H9 (cell line): Measurements from ENCODE around the gene PLCB1. TPM values are rescaled to one million over a fixed set of nuclear protein-coding genes. Genes with fewer than 3 reads are reported as not detected.

ENCODE experiments used
- DNase-seq: peaks from one replicate; pipeline ENCODE4 v3.0.0-alpha.2; 2017
- H2AFZ ChIP-seq: one replicate; pipeline ENCODE4 v1.6.1; 2013; ENCODE audit warnings: mild to moderate bottlenecking, low read length, control low read depth, moderate library complexity
- H2AK5ac ChIP-seq: 2 replicates; pipeline ENCODE4 v1.6.1; 2013; ENCODE audit warnings: low read length, control low read depth, mixed read lengths; ENCODE audit not compliant: insufficient read length
- H2BK120ac ChIP-seq: one replicate; pipeline ENCODE4 v1.6.1; 2013; ENCODE audit warnings: low read depth, mild to moderate bottlenecking, low read length, control low read depth, inconsistent platforms; ENCODE audit not compliant: poor library complexity, severe bottlenecking
- H2BK12ac ChIP-seq: 2 replicates; pipeline ENCODE4 v1.6.1; 2013; ENCODE audit warnings: low read length, control low read depth, mixed read lengths, low read depth; ENCODE audit not compliant: insufficient read length
- H2BK15ac ChIP-seq: 2 replicates; pipeline ENCODE4 v1.6.1; 2013; ENCODE audit warnings: low read depth, low read length, control low read depth
- H2BK20ac ChIP-seq: one replicate; pipeline ENCODE4 v1.6.1; 2013; ENCODE audit warnings: low read depth, mild to moderate bottlenecking, low read length, control low read depth, inconsistent platforms; ENCODE audit not compliant: poor library complexity, severe bottlenecking
- H2BK5ac ChIP-seq: 2 replicates; pipeline ENCODE4 v1.6.1; 2013; ENCODE audit warnings: low read length, control low read depth, mixed read lengths; ENCODE audit not compliant: insufficient read length
- H3K14ac ChIP-seq: 2 replicates; pipeline ENCODE4 v1.6.1; 2013; ENCODE audit warnings: low read length, control low read depth; ENCODE audit not compliant: insufficient read depth
- H3K18ac ChIP-seq: 2 replicates; pipeline ENCODE4 v1.6.1; 2013; ENCODE audit warnings: low read depth, mild to moderate bottlenecking, mixed read lengths, low read length, control low read depth; ENCODE audit not compliant: insufficient read length
- H3K23ac ChIP-seq: 2 replicates; pipeline ENCODE4 v1.6.1; 2013; ENCODE audit warnings: low read length, control low read depth, mixed read lengths, low read depth; ENCODE audit not compliant: insufficient read length
- H3K23me2 ChIP-seq: 2 replicates; pipeline ENCODE4 v1.6.1; 2013; ENCODE audit warnings: low read depth, mild to moderate bottlenecking, mixed read lengths, low read length, control low read depth; ENCODE audit not compliant: insufficient read length, poor library complexity, severe bottlenecking
- H3K27ac ChIP-seq: 2 replicates; pipeline ENCODE4 v1.5.1; 2013; ENCODE audit warnings: low read length, control low read depth, mixed read lengths, low read depth; ENCODE audit not compliant: insufficient read length
- H3K27me3 ChIP-seq: 2 replicates; pipeline ENCODE4 v1.6.1; 2013; ENCODE audit warnings: low read length, control low read depth, inconsistent platforms; ENCODE audit not compliant: insufficient read depth
- H3K4ac ChIP-seq: 2 replicates; pipeline ENCODE4 v1.6.1; 2013; ENCODE audit warnings: low read depth, mild to moderate bottlenecking, control low read depth, inconsistent platforms, low read length, moderate library complexity
- H3K4me1 ChIP-seq: 2 replicates; pipeline ENCODE4 v1.6.1; 2013; ENCODE audit warnings: low read length, control low read depth, inconsistent platforms; ENCODE audit not compliant: insufficient read depth
- H3K4me2 ChIP-seq: 2 replicates; pipeline ENCODE4 v1.6.1; 2013; ENCODE audit warnings: low read length, control low read depth, mixed read lengths; ENCODE audit not compliant: insufficient read length, insufficient read depth
- H3K56ac ChIP-seq: 2 replicates; pipeline ENCODE4 v1.6.1; 2013; ENCODE audit warnings: low read depth, mild to moderate bottlenecking, mixed read lengths, low read length, control low read depth; ENCODE audit not compliant: insufficient read length
- H3K79me1 ChIP-seq: 2 replicates; pipeline ENCODE4 v1.6.1; 2013; ENCODE audit warnings: low read depth, mild to moderate bottlenecking, moderate library complexity, low read length, control low read depth, inconsistent platforms; ENCODE audit not compliant: insufficient read depth, poor library complexity, severe bottlenecking
- H3K79me2 ChIP-seq: 2 replicates; pipeline ENCODE4 v1.6.1; 2013; ENCODE audit warnings: low read length, control low read depth, inconsistent platforms; ENCODE audit not compliant: insufficient read depth
- H3K9ac ChIP-seq: 2 replicates; pipeline ENCODE4 v1.6.1; 2013; ENCODE audit warnings: low read length, control low read depth, mixed read lengths; ENCODE audit not compliant: insufficient read length; ENCODE audit errors: extremely low read depth
- H3K9me3 ChIP-seq: one replicate; pipeline ENCODE4 v1.6.1; 2013; ENCODE audit warnings: low read depth, low read length, inconsistent platforms; ENCODE audit not compliant: control insufficient read depth
- H3T11ph ChIP-seq: one replicate; pipeline ENCODE4 v1.6.1; 2013; ENCODE audit warnings: mild to moderate bottlenecking, low read length, control low read depth, inconsistent platforms
- H4K20me1 ChIP-seq: one replicate; pipeline ENCODE4 v1.6.1; 2013; ENCODE audit not compliant: control insufficient read depth, insufficient read length, insufficient read depth
- H4K5ac ChIP-seq: 2 replicates; pipeline ENCODE4 v1.6.1; 2013; ENCODE audit warnings: low read depth, mild to moderate bottlenecking, mixed read lengths, low read length, control low read depth; ENCODE audit not compliant: insufficient read length
- H4K8ac ChIP-seq: replicated peaks from 2 replicates; pipeline ENCODE4 v1.6.1; 2013; ENCODE audit warnings: low read length, control low read depth, mixed read lengths, low read depth; ENCODE audit not compliant: insufficient read length
- H4K91ac ChIP-seq: 2 replicates; pipeline ENCODE4 v1.6.1; 2013; ENCODE audit warnings: low read depth, mild to moderate bottlenecking, moderate library complexity, mixed read lengths, low read length, control low read depth; ENCODE audit not compliant: insufficient read length
- H3K27ac Mint-ChIP-seq, 3 experiments: 2 replicates in 2 of 3; 3 replicates in 1 of 3; pipeline ENCODE4 v1.8.0; 2020 to 2021; ENCODE audit warnings: mixed read lengths in 3 of 3, mild to moderate bottlenecking in 1 of 3, moderate library complexity in 1 of 3
- H3K27me3 Mint-ChIP-seq: 2 replicates; pipeline ENCODE4 v1.8.0; 2021; ENCODE audit warnings: low read depth, mild to moderate bottlenecking, moderate library complexity, mixed read lengths
- H3K36me3 Mint-ChIP-seq, 3 experiments: 2 replicates in 2 of 3; 3 replicates in 1 of 3; pipeline ENCODE4 v1.8.0; 2020 to 2021; ENCODE audit warnings: low read depth in 3 of 3, mixed read lengths in 3 of 3; ENCODE audit not compliant: insufficient read depth in 1 of 3
- H3K4me1 Mint-ChIP-seq, 2 experiments: 2 replicates each; pipeline ENCODE4 v1.8.0; 2020; ENCODE audit warnings: mixed read lengths in 2 of 2
- H3K4me3 Mint-ChIP-seq, 2 experiments: 2 replicates in 1 of 2; 3 replicates in 1 of 2; pipeline ENCODE4 v1.8.0; 2020 to 2021; ENCODE audit warnings: mild to moderate bottlenecking in 2 of 2, mixed read lengths in 2 of 2, moderate library complexity in 1 of 2
- H3K9me3 Mint-ChIP-seq, 2 experiments: 2 replicates in 1 of 2; 3 replicates in 1 of 2; pipeline ENCODE4 v1.8.0; 2020; ENCODE audit warnings: mild to moderate bottlenecking in 2 of 2, mixed read lengths in 2 of 2, moderate library complexity in 1 of 2
- WGBS: extraction: QIAGEN DNeasy Blood & Tissue Kit; methylation state at CpG from one replicate; pipeline ENCODE4 v1.1.7; 2013; ENCODE audit warnings: missing lambda C conversion rate, low lambda C conversion rate, mixed read lengths; ENCODE audit not compliant: insufficient read length; ENCODE audit errors: extremely low coverage; 5-methylcytosine and 5-hydroxymethylcytosine counted together
- total RNA-seq: library from RNA; stranded (reverse); gene quantifications from 2 replicates; pipeline ENCODE4 v1.2.1, GENCODE V29; 2021
- TF ChIP-seq, protein P1 (sequence below): fragments of 200-600 bp; sonication (generic); conservative IDR thresholded peaks from 3 replicates; pipeline ENCODE4 v1.8.0; 2021; ENCODE audit warnings: antibody characterized with exemption, mild to moderate bottlenecking

PLCB1 gene
- total RNA-seq, 1 experiment from 2014 or later = 11.5 TPM

DNA sequence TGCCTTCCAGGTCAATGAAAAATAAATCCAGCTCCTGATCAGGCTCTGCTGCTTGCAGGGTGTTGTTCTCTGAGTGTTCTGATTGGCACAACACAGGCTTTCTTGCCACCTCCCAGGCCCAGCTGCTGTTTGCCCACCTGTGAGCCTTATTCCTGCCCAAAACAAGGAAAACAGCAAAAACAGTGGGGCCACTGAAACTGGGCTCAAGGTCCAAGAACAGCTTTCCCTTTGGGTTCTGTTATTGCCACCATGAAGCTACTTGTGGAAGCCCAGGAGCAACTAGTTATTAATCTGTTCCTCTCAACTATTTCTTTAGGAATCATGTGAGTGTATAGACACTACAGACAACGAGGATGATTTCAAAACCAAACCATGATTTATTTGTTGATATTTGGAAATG is 159.1 kb downstream of the PLCB1 start:
- H4K20me1 ChIP-seq = no peaks in the 10 kb centered on the region
- WGBS = no CpG with 5 or more reads among the region's 1 CpG
- no peaks in the 10 kb centered on the region for H3K27me3 ChIP-seq

More for the DNA sequence above, 159.1 kb downstream of the PLCB1 start:
- Histone ChIP-seq H3T11ph (no peak overlapping the region), H2AFZ (no peak overlapping the region), H3K23me2 (no peaks in the 10 kb centered on the region), H4K91ac (no peak overlapping the region), H3K4ac (no peak overlapping the region), H3K23ac (no peak overlapping the region), H2BK20ac (no peak overlapping the region), H3K27ac (no peak overlapping the region), H3K9ac (no peak overlapping the region), H3K18ac (no peak overlapping the region), H3K4me1 (no peaks in the 10 kb centered on the region), H2BK12ac (no peak overlapping the region), H2AK5ac (no peak overlapping the region), H4K8ac (no peak overlapping the region), H3K4me2 (no peak overlapping the region), H3K9me3 (no peaks in the 10 kb centered on the region), H3K79me2 (no peaks in the 10 kb centered on the region), H3K14ac (no peak overlapping the region), H2BK5ac (no peak overlapping the region), H3K79me1 (no peaks in the 10 kb centered on the region), H4K5ac (no peak overlapping the region), H2BK120ac (no peak overlapping the region), H2BK15ac (no peak overlapping the region), H3K56ac (no peak overlapping the region)
- Mint-ChIP-seq H3K27me3 (no peaks in the 10 kb centered on the region; the same call in 1 of the 2 replicates), H3K4me3 (no peak overlapping the region), H3K9me3 (no peaks in the 10 kb centered on the region), H3K27ac (no peak overlapping the region), H3K4me1 (no peaks in the 10 kb centered on the region), H3K36me3 (no peaks in the 10 kb centered on the region)
- DNase-seq = no peak
- TF ChIP-seq, protein P1, sequence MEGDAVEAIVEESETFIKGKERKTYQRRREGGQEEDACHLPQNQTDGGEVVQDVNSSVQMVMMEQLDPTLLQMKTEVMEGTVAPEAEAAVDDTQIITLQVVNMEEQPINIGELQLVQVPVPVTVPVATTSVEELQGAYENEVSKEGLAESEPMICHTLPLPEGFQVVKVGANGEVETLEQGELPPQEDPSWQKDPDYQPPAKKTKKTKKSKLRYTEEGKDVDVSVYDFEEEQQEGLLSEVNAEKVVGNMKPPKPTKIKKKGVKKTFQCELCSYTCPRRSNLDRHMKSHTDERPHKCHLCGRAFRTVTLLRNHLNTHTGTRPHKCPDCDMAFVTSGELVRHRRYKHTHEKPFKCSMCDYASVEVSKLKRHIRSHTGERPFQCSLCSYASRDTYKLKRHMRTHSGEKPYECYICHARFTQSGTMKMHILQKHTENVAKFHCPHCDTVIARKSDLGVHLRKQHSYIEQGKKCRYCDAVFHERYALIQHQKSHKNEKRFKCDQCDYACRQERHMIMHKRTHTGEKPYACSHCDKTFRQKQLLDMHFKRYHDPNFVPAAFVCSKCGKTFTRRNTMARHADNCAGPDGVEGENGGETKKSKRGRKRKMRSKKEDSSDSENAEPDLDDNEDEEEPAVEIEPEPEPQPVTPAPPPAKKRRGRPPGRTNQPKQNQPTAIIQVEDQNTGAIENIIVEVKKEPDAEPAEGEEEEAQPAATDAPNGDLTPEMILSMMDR = no peak
